Pancreas (tissue), 10 donors: ENCODE results near the gene EXOC5. TPM values are rescaled to one million over a fixed set of nuclear protein-coding genes. Genes with fewer than 3 reads are reported as not detected.

Experiments
- ATAC-seq, 4 donors: fragments of 200-7000 bp; cut with Tn5 transposase; one replicate each; pipeline versions ENCODE4 v1.8.0 to v1.9.1; 2020; ENCODE audit warnings: mild to moderate bottlenecking in 4 of 4, moderate library complexity in 4 of 4
- DNase-seq, 6 donors: peaks; one replicate each; pipeline ENCODE4 v3.0.0-alpha.2; 2020
- FAIRE-seq: peaks from 2 replicates; lab custom pipeline; 2012; peaks lifted over from hg19 to GRCh38; lab: Jason Lieb, UNC
- H3K27ac ChIP-seq, 4 donors: fragments of 200-600 bp; sonication (generic); 1 replicate in 3 of 4; 2 replicates in 1 of 4; pipeline versions ENCODE4 v1.5.0 to v1.8.0; 2020
- H3K27me3 ChIP-seq, 4 donors: fragments of 200-600 bp; one replicate each; pipeline ENCODE4 v1.8.0; 2021
- H3K36me3 ChIP-seq, 3 donors: fragments of 200-600 bp; sonication (generic) in 1 of 3; one replicate each; pipeline versions ENCODE4 v1.5.0 to v1.8.0; 2020 to 2021
- H3K4me1 ChIP-seq, 3 donors: fragments of 200-600 bp; one replicate each; pipeline ENCODE4 v1.8.0; 2021
- H3K4me3 ChIP-seq, 4 donors: fragments of 200-600 bp; sonication (generic) in 2 of 4; one replicate each; pipeline versions ENCODE4 v1.5.0 to v1.8.0; 2020 to 2021
- H3K9me3 ChIP-seq, 4 donors: fragments of 200-600 bp; one replicate each; pipeline ENCODE4 v1.8.0; 2021
- WGBS, 2 donors: extraction: QIAGEN DNeasy Blood & Tissue Kit; methylation state at CpG; one replicate each; pipeline ENCODE4 v1.1.7; 2013; 5-methylcytosine and 5-hydroxymethylcytosine counted together
- intact Hi-C, 3 donors: fragments of 100-400 bp; cut with DNase I; formaldehyde crosslinking; loops; one replicate each; pipeline versions ENCODE4 v1.11.1 to v1.14.2; 2022
- polyA plus RNA-seq, 2 donors: library from polyadenylated mRNA; stranded (reverse); fragments of 200-250 nt; gene quantifications; one replicate each; pipeline ENCODE4 v1.2.3, GENCODE V29; 2013
- total RNA-seq, 6 donors: library from RNA; stranded (reverse); fragmentation: NEBNext Ultra II Directional in 4 of 6; extraction: Animal tissue kit (Norgen Biotek cat#: 25700) in 4 of 6; gene quantifications; one replicate each; pipeline versions ENCODE4 v1.2.1 to v1.2.4, GENCODE V29; 2021 to 2023
- TF ChIP-seq, protein P1 (sequence below), 4 donors: fragments of 200-600 bp; sonication (generic) in 3 of 4; IDR thresholded peaks; one replicate each; pipeline versions ENCODE4 v1.5.0 to v1.8.0; 2021; ENCODE audit warnings: antibody characterized with exemption in 4 of 4
- donor health status: healthy with polysubstance abuse.
- donor health status: DM: no; HTN: no; CAD: no; lungs with moderate emphysema.
- donor health status: DM: no; HTN: no; CAD: no.
- donor health status: control.
- donor health status: control.
- donor health status: Bipolar disorder and iron deficiency.
- donor health status: DM: yes; HTN: yes; CAD: no.
- donor health status: DM: no; HTN: no; CAD: no.
- donor health status: DM: no; HTN: no; CAD: no.
- donor health status: DM: yes; HTN: yes; CAD: no.

The EXOC5 gene
- total and polyA plus RNA-seq, 8 donors, result 3.0 to 32.4 (median 18.8) TPM

DNA sequence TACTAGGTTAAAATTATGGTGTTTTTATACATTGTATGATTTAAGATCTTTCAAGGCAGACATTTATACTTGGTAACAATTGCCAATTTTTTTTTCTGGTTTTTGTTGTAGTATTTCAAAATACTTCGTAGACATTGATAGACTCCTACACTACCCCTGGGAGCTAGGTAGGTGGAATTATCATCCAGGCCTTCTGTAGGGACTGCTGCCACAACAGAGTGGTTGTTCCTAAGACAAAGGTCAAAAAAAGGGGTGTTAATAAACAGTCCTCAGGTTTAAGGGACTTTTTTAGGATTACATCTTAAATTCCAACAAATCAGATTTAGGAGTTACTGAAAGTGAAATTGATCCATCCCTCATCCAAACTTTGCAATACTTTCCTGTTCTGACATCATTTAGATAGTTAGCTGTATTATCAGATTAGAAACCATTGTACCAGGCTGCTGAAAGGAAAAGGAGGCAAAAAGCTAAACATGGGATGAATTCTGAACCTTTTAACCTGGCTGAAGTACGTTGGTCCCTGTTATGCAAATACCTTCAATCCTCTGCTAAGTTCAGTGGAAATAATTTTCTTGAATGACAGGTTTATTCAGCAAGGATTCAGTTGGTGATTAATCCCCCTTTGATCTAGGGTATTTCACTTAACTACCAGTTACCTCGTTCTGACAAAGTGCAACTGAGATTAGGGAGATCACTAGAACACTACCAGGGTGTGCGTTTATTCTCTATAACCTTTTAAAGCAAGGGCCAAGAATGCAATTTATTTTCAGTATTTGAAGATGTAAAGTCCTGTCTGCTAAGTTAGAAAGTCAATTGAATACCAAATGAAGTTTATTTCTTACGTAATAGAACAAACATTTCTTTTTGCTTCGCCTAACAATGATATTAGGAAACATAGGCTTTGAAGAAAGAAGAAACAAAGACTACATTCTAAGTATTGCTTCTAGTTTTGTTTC is 23.3 kb upstream of the EXOC5 start:
- 61 to 63% methylated on average over 6 of the region's 6 CpGs for WGBS, 2 donors
- ATAC-seq (no peak), FAIRE-seq (no peak), DNase-seq (no peak)
- no peaks in the 10 kb centered on the region for H3K9me3 ChIP-seq
- intact Hi-C loops, result no loop called here
- no peak overlapping the region for H3K27ac ChIP-seq
- H3K4me1 ChIP-seq, result no peaks in the 10 kb centered on the region
- H3K4me3 ChIP-seq, result no peak overlapping the region
- TF ChIP-seq, protein P1, sequence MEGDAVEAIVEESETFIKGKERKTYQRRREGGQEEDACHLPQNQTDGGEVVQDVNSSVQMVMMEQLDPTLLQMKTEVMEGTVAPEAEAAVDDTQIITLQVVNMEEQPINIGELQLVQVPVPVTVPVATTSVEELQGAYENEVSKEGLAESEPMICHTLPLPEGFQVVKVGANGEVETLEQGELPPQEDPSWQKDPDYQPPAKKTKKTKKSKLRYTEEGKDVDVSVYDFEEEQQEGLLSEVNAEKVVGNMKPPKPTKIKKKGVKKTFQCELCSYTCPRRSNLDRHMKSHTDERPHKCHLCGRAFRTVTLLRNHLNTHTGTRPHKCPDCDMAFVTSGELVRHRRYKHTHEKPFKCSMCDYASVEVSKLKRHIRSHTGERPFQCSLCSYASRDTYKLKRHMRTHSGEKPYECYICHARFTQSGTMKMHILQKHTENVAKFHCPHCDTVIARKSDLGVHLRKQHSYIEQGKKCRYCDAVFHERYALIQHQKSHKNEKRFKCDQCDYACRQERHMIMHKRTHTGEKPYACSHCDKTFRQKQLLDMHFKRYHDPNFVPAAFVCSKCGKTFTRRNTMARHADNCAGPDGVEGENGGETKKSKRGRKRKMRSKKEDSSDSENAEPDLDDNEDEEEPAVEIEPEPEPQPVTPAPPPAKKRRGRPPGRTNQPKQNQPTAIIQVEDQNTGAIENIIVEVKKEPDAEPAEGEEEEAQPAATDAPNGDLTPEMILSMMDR (IDR thresholded peaks at IDR 0.05), result no peak
- H3K27me3 ChIP-seq, result no peaks in the 10 kb centered on the region
- H3K36me3 ChIP-seq, result peaks cover 0 to 15% (median 0%) of the 10 kb centered on the region in 3 donors

DNA sequence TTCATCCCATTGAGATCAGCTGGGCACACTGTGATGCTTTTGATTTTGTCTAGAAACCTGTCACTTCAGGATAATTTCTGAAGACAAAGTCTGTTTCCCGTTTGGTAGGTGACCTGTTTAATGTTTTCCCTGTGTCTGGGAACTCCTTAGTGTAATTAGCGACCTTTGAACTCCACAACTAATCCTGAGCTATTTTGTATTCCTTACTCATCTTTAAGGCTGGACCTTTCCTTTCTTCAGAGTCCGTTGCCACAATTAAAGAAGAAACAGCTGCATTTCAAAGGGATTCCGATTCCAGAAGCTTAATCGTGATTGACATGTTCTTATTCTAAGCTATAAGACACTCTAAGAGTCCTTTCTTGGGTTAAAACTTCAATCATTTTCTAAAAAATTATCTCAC is 22.0 kb upstream of the EXOC5 start:
- DNase-seq, result no peak
- TF ChIP-seq, protein P1 (IDR thresholded peaks at IDR 0.05), result no peak
- peaks cover 0 to 21% (median 0%) of the 10 kb centered on the region in 3 donors for H3K36me3 ChIP-seq
- intact Hi-C loops, result no loop called here
- FAIRE-seq, result no peak
- H3K27ac ChIP-seq, result no peak overlapping the region
- WGBS, 2 donors, result 84 to 89% methylated on average over 5 of the region's 5 CpGs
- no peak for ATAC-seq
- no peaks in the 10 kb centered on the region for H3K27me3 ChIP-seq
- no peaks in the 10 kb centered on the region for H3K4me1 ChIP-seq
- H3K4me3 ChIP-seq, result no peak overlapping the region
- H3K9me3 ChIP-seq, result no peaks in the 10 kb centered on the region

DNA sequence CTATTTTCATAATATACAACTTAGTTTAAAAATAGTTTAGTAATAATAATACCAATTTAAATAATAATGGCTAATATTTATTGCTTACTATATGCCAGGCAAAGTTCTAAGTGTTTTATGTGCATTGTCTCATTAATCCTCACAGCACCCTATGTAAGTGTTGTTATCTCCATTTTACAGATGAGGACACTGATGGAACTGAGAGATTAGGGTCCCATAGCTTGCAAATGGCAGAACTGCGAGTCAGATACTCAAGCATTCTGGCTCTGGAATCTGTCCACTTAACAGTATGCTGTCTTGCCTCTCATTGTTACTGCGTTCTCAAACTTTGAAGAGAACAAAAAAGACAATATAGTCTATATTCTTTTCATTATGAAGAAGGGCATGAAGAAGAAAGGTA is 19.0 kb upstream of the EXOC5 start:
- DNase-seq (no peak), ATAC-seq (no peak), FAIRE-seq (no peak)
- WGBS, 2 donors, result 88 to 90% methylated on average over 2 of the region's 2 CpGs
- no peak overlapping the region for H3K4me3 ChIP-seq
- H3K36me3 ChIP-seq, result peaks cover 0 to 40% (median 0%) of the 10 kb centered on the region in 3 donors
- no peak overlapping the region for H3K27ac ChIP-seq
- TF ChIP-seq, protein P1 (IDR thresholded peaks at IDR 0.05), result no peak
- H3K27me3 ChIP-seq, result no peaks in the 10 kb centered on the region
- no peaks in the 10 kb centered on the region for H3K4me1 ChIP-seq
- intact Hi-C loops, result no loop called here
- no peaks in the 10 kb centered on the region for H3K9me3 ChIP-seq

DNA sequence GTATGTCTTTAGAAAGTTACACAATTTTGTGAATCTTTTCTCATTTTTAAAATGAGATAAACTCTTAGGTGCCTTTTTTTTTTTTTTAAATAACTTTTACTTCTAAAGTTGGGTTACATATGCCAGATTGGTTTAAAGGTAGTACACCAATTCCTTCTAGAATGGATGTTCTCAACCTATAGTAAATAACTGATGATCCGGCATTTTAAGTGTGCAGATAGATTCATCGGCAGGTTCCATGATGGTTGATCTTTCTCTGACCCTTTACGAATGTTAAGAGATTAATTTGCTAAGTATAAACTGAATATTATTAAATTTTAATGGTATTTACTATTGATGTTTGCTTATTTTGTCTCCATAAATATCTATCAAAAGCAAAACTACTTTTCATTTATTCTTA is 8.4 kb upstream of the EXOC5 start:
- Histone ChIP-seq H3K36me3 (peaks cover 0 to 10% (median 0%) of the 10 kb centered on the region in 3 donors), H3K9me3 (no peaks in the 10 kb centered on the region), H3K27me3 (no peaks in the 10 kb centered on the region), H3K4me3 (no peak overlapping the region), H3K4me1 (no peaks in the 10 kb centered on the region), H3K27ac (no peak overlapping the region)
- no peak for FAIRE-seq
- no peak for DNase-seq
- ATAC-seq, result no peak
- intact Hi-C loops, result no loop called here
- TF ChIP-seq, protein P1 (IDR thresholded peaks at IDR 0.05), result no peak
- 96 to 97% methylated on average over 3 of the region's 3 CpGs for WGBS, 2 donors
